HepG2 (cell line): Measurements from ENCODE around the gene SLC16A5. TPM values are rescaled to one million over a fixed set of nuclear protein-coding genes. Genes with fewer than 3 reads are reported as not detected.

ENCODE experiments used
- ESRRA ChIP-seq: sonication (generic); formaldehyde crosslinking; IDR thresholded peaks from 2 replicates; pipeline ENCODE4 v1.5.1; 2020; ENCODE audit warnings: mild to moderate bottlenecking, low read depth, missing genetic modification reagents
- GATA4 ChIP-seq: sonication (generic); IDR thresholded peaks from 2 replicates; pipeline ENCODE4 v1.6.1; 2016; ENCODE audit warnings: antibody characterized with exemption, low read depth, borderline replicate concordance
- HES4 ChIP-seq: sonication (generic); formaldehyde crosslinking; IDR thresholded peaks from 2 replicates; pipeline ENCODE4 v1.9.0; 2021; ENCODE audit warnings: mild to moderate bottlenecking, missing genetic modification reagents, borderline replicate concordance
- MAFG ChIP-seq: sonication (generic); formaldehyde crosslinking; IDR thresholded peaks from 2 replicates; pipeline ENCODE4 v1.5.1; 2020; ENCODE audit warnings: mild to moderate bottlenecking, missing genetic modification reagents
- NONO ChIP-seq, 2 experiments: fragments of 450-650 bp in 1 of 2; sonication (generic) in 1 of 2; formaldehyde crosslinking in 1 of 2; IDR thresholded peaks in 1 of 2; conservative IDR thresholded peaks in 1 of 2; 2 replicates each; pipeline versions ENCODE4 v1.6.1 to v1.8.0; 2017 to 2022; ENCODE audit warnings: mild to moderate bottlenecking in 1 of 2, missing genetic modification reagents in 1 of 2, moderate library complexity in 1 of 2
- PHF5A ChIP-seq: IDR thresholded peaks from one replicate; pipeline ENCODE4 v1.6.1; 2018; ENCODE audit warnings: low read depth, missing genetic modification reagents; ENCODE audit not compliant: unreplicated experiment
- REPIN1 ChIP-seq: sonication (generic); formaldehyde crosslinking; IDR thresholded peaks from 2 replicates; pipeline ENCODE4 v1.8.0; 2022; ENCODE audit warnings: missing genetic modification reagents, low read depth, mild to moderate bottlenecking, borderline replicate concordance
- REST ChIP-seq, 2 experiments: IDR thresholded peaks; 2 replicates each; pipeline ENCODE4 v1.6.1; 2011 to 2012; ENCODE audit warnings: low read length in 2 of 2, borderline replicate concordance in 1 of 2, low read depth in 1 of 2, mild to moderate bottlenecking in 1 of 2, moderate library complexity in 1 of 2
- RFX3 ChIP-seq: IDR thresholded peaks from 2 replicates; pipeline ENCODE4 v1.6.1; 2016; ENCODE audit warnings: missing biosample characterization, missing genetic modification reagents
- SIN3A ChIP-seq: IDR thresholded peaks from 2 replicates; pipeline ENCODE4 v1.6.1; 2011; ENCODE audit warnings: low read depth, mild to moderate bottlenecking, control low read depth, low read length, borderline replicate concordance
- THRA ChIP-seq: sonication (generic); formaldehyde crosslinking; IDR thresholded peaks from 2 replicates; pipeline ENCODE4 v1.4.0; 2020; ENCODE audit warnings: missing genetic modification reagents, borderline replicate concordance
- ZC3H13 ChIP-seq: sonication (generic); formaldehyde crosslinking; IDR thresholded peaks from 2 replicates; pipeline ENCODE4 v1.8.1; 2023; ENCODE audit warnings: mild to moderate bottlenecking, missing genetic modification reagents, moderate library complexity
- ZFP36L1 ChIP-seq: sonication (generic); formaldehyde crosslinking; IDR thresholded peaks from 2 replicates; pipeline ENCODE4 v1.8.0; 2022; ENCODE audit warnings: mild to moderate bottlenecking, missing genetic modification reagents, moderate library complexity
- ZNF605 ChIP-seq: sonication (generic); formaldehyde crosslinking; IDR thresholded peaks from 2 replicates; pipeline ENCODE4 v1.8.0; 2022; ENCODE audit warnings: mild to moderate bottlenecking, missing genetic modification reagents
- ZSCAN21 ChIP-seq: sonication (generic); formaldehyde crosslinking; IDR thresholded peaks from 2 replicates; pipeline ENCODE4 v1.8.0; 2022; ENCODE audit warnings: mild to moderate bottlenecking, missing genetic modification reagents, moderate library complexity, borderline replicate concordance
- polyA plus RNA-seq, 8 experiments: library from polyadenylated mRNA; depleted of rRNA in 3 of 8; stranded (reverse) in 7 of 8; unstranded in 1 of 8; fragments of >200 nt; fragmentation: Illumina TruSeq in 4 of 8; extraction: Trizol in 4 of 8; gene quantifications; 2 replicates each; pipeline versions ENCODE4 v1.2.1 to v1.2.3, GENCODE V29; 2011 to 2016; ENCODE audit warnings: low read depth in 4 of 8, missing spikeins in 1 of 8, mixed read lengths in 1 of 8; ENCODE audit not compliant: insufficient read depth in 1 of 8
- total RNA-seq, 5 experiments: library from RNA; depleted of rRNA; stranded (reverse); fragments of >200 nt; fragmentation: Illumina TruSeq; extraction: Trizol; gene quantifications; 2 replicates each; pipeline ENCODE4 v1.2.3, GENCODE V29; 2016; ENCODE audit warnings: low read depth in 1 of 5
- TF ChIP-seq, protein P1 (sequence below): sonication (generic); formaldehyde crosslinking; IDR thresholded peaks from 2 replicates; pipeline ENCODE4 v1.8.0; 2022; ENCODE audit warnings: mild to moderate bottlenecking, missing genetic modification reagents
- TF ChIP-seq, protein P2 (sequence below): sonication (generic); formaldehyde crosslinking; IDR thresholded peaks from 2 replicates; pipeline ENCODE4 v1.4.0; 2020; ENCODE audit warnings: mild to moderate bottlenecking, missing genetic modification reagents
- TF ChIP-seq, protein P3 (sequence below): IDR thresholded peaks from 2 replicates; pipeline ENCODE4 v1.6.1; 2016

Gene SLC16A5
- total and polyA plus RNA-seq, 2 of the 13 experiments (the other 11 are each of a cell fraction or from before 2014, with no cell fraction given), result 0.69 to 5.6 TPM

- TF ChIP-seq, protein P1, sequence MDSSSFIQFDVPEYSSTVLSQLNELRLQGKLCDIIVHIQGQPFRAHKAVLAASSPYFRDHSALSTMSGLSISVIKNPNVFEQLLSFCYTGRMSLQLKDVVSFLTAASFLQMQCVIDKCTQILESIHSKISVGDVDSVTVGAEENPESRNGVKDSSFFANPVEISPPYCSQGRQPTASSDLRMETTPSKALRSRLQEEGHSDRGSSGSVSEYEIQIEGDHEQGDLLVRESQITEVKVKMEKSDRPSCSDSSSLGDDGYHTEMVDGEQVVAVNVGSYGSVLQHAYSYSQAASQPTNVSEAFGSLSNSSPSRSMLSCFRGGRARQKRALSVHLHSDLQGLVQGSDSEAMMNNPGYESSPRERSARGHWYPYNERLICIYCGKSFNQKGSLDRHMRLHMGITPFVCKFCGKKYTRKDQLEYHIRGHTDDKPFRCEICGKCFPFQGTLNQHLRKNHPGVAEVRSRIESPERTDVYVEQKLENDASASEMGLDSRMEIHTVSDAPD (CRISPR knock-in tag), result peak; percentile 79; the same call in 1 of the 2 replicates
- peak; percentile 62; the same call in 1 of the 2 replicates for TF ChIP-seq ZNF605
- 0 out of 2 replicates have a peak, but pooled peaks have one; percentile 49 for TF ChIP-seq ZC3H13 (CRISPR knock-in tag)
- no peak for TF ChIP-seq HES4 (CRISPR knock-in tag)
- TF ChIP-seq PHF5A (CRISPR knock-in tag), result no peak
- no peak for TF ChIP-seq NONO (IDR thresholded peaks at IDR 0.05)
- peak; percentile 83 for TF ChIP-seq NONO (CRISPR knock-in tag; conservative IDR thresholded peaks at IDR 0.05)
- peak; percentile 61; the same call in 1 of the 2 replicates for TF ChIP-seq ZSCAN21
- peak; percentile 70; the same call in 1 of the 2 replicates for TF ChIP-seq SIN3A
- no peak for TF ChIP-seq GATA4
- no peak for TF ChIP-seq ZFP36L1 (CRISPR knock-in tag)
- TF ChIP-seq ESRRA (CRISPR knock-in tag), result peak; percentile 92
- TF ChIP-seq, protein P2, sequence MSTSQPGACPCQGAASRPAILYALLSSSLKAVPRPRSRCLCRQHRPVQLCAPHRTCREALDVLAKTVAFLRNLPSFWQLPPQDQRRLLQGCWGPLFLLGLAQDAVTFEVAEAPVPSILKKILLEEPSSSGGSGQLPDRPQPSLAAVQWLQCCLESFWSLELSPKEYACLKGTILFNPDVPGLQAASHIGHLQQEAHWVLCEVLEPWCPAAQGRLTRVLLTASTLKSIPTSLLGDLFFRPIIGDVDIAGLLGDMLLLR (CRISPR knock-in tag), result peak; percentile 30; the same call in 1 of the 2 replicates
- TF ChIP-seq REPIN1, result peak; percentile 69; the same call in 1 of the 2 replicates
- TF ChIP-seq, protein P3, sequence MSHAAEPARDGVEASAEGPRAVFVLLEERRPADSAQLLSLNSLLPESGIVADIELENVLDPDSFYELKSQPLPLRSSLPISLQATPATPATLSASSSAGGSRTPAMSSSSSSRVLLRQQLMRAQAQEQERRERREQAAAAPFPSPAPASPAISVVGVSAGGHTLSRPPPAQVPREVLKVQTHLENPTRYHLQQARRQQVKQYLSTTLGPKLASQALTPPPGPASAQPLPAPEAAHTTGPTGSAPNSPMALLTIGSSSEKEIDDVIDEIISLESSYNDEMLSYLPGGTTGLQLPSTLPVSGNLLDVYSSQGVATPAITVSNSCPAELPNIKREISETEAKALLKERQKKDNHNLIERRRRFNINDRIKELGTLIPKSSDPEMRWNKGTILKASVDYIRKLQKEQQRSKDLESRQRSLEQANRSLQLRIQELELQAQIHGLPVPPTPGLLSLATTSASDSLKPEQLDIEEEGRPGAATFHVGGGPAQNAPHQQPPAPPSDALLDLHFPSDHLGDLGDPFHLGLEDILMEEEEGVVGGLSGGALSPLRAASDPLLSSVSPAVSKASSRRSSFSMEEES, result peak; percentile 75
- no peak for TF ChIP-seq MAFG (CRISPR knock-in tag)
- no peak for TF ChIP-seq RFX3
- TF ChIP-seq THRA (CRISPR knock-in tag), result peak; percentile 75; the same call in 1 of the 2 replicates
- TF ChIP-seq REST (IDR thresholded peaks at IDR 0.05; ENCODE audit: borderline replicate concordance in 1 of 2, low read depth in 1 of 2, low read length in 2 of 2), result no peak
Observed at GRCh38 chr17:75090871-75091854, 3.4 kb downstream of the SLC16A5 start (continued).
